HG02678 (cell line): Measurements from ENCODE around the gene CCDC159.
"Not testable (repeated sequence)": the region's sequence is repeated elsewhere in the genome, so short reads cannot be mapped to it uniquely, and the experiment has no call there.

ENCODE experiments used
- ATAC-seq: cut with Tn5 transposase; IDR thresholded peaks from one replicate; pipeline ENCODE4 v1.9.1; 2021; ENCODE audit warnings: mild to moderate bottlenecking, moderate library complexity; ENCODE audit not compliant: unreplicated experiment

The CCDC159 gene

GRCh38 chr19:11337080-11337479 is 9.2 kb upstream of the CCDC159 start:
- no peak for ATAC-seq

- ATAC-seq = no peak
Observed at GRCh38 chr19:11338121-11338520, 8.2 kb upstream of the CCDC159 start.

GRCh38 chr19:11338569-11339253 is 7.6 kb upstream of the CCDC159 start:
- no peak for ATAC-seq

GRCh38 chr19:11339254-11340098 is 6.8 kb upstream of the CCDC159 start, which contains the start of gene RAB3D:
RAB3D (minus strand) TSS chr19:11339657; CDS start chr19:11337399, 2,258 bp downstream.
- peak; percentile 76 for ATAC-seq

- not testable (repeated sequence) for ATAC-seq
Observed at GRCh38 chr19:11340099-11340467, 6.2 kb upstream of the CCDC159 start.

- ATAC-seq = no peak
Observed at GRCh38 chr19:11342429-11342828, 3.9 kb upstream of the CCDC159 start.

GRCh38 chr19:11345122-11345803 is 1.1 kb upstream of the CCDC159 start:
- no peak for ATAC-seq

GRCh38 chr19:11347546-11348039 is 1.3 kb downstream of the CCDC159 start:
- no peak for ATAC-seq

- ATAC-seq = no peak
Observed at GRCh38 chr19:11349171-11349570, 2.9 kb downstream of the CCDC159 start.

- ATAC-seq = not testable (repeated sequence)
Observed at GRCh38 chr19:11354102-11354501, 7.8 kb downstream of the CCDC159 start.

- ATAC-seq = peak; percentile 60
Observed at GRCh38 chr19:11355160-11356073, 9.1 kb downstream of the CCDC159 start, which contains the start of gene PLPPR2. PLPPR2 (plus strand) TSS chr19:11355432; CDS start chr19:11357674, 2,242 bp downstream.

- no peak for ATAC-seq
Observed at GRCh38 chr19:11356074-11356397, 9.7 kb downstream of the CCDC159 start.

GRCh38 chr19:11356676-11357550 is 10.6 kb downstream of the CCDC159 start:
- no peak for ATAC-seq

GRCh38 chr19:11359421-11359820 is 13.1 kb downstream of the CCDC159 start:
- no peak for ATAC-seq

GRCh38 chr19:11361037-11361770 is 14.9 kb downstream of the CCDC159 start:
- no peak for ATAC-seq

GRCh38 chr19:11361771-11362731 is 15.7 kb downstream of the CCDC159 start:
- ATAC-seq = no peak

- ATAC-seq = no peak
Observed at GRCh38 chr19:11363881-11364280, 17.6 kb downstream of the CCDC159 start.
